Limb (tissue), 2 donors: Measurements from ENCODE around the gene KATNIP.

ENCODE experiments used
- DNase-seq, 2 donors: peaks; one replicate each; pipeline ENCODE4 v3.0.0-alpha.2; 2016; ENCODE audit errors: extremely low spot score in 2 of 2

KATNIP gene

DNA sequence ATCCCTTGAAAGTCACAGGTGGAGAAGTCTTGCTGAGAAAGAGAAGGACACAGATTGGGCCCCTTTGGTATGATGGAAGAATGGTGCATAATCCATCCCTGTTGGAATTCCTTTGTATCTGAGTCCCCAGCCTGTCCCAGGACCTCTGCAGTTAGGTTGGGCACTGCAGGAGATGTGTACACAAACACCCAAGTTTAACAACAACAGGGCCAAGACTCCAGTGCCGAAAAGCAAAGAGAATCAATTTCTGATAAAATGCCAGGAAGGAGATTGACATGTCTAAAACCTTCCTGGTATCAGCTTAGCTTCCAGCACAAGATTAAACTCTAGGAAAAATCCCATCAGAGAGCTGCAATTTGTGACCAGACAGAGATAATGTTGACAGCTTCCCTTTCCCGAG, 32.9 kb downstream of the KATNIP start:
- DNase-seq: no peak

DNA sequence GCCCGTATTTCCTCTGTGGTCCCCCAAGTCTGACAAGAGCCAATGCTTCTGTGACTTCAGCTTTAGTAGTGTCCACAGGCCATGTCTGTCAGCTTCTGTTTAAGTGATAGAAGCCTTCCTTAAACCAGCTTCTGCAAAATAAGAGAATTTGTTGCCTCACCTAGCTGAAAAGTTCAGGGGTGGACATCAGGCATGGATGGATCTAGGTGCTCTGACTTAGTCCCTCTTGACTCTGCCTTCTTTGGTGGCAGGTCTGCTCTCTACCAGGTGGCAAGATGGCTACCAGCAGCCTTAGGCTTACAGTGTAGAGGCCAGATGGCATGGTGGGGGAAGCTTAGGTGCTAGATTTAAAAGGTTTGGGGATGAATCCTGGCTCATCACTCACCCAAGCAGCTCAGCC, 33.7 kb downstream of the KATNIP start:
- DNase-seq: no peak

DNA sequence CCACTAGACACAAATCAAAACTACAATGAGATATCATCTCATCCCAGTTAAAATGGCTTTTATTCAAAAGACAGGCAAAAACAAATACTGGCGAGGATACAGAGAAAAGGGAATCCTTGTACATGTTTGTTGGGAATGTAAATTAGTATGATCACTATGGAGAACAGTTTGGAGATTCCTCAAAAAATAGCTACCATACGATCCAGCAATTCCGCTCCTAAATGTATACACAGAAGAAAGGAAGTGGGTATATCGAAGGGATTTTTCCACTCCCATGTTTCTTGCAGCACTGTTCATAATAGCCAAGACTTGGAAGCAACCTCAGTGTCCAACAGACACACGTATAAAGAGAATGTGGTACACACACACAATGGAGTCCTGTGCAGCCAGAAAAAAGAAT, 35.3 kb downstream of the KATNIP start:
- no peak for DNase-seq

DNA sequence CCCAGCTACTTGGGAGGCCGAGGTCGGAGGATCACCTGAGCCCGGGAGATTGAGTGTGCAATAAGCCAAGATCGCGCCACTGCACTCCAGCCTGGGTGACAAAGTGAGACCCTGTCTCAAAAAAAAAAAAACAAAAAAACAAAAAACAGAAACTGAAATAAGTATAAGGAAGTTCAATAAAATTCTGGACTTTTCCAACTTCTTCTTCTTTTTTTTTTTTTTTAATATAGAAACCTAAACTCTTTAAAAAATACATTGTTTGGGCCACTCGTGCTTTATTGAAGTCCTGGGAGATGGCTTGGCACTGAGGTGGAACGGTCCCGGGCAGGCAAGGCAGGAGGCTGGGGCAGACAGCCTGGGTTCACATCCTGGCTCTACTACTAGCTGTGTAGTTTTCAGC, 36.8 kb downstream of the KATNIP start:
- DNase-seq: no peak

DNA sequence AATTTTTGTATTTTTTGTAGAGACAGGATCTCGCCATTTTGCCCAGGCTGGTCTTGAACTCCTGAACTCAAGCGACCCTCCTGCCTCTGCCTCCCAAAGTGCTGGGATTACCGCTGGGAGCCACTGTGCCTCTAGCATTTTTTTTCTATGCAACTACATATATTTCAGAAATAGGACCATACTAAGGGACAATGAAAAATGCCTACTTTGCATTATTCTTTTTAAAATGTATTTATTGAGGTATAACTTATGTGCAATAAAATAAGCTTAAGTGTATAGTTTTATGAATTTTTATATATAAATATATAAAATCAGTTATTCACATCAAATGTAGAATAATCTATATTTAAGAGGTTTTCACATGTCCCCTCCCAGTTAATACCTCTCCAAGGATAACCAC, 38.1 kb downstream of the KATNIP start:
- no peak for DNase-seq

DNA sequence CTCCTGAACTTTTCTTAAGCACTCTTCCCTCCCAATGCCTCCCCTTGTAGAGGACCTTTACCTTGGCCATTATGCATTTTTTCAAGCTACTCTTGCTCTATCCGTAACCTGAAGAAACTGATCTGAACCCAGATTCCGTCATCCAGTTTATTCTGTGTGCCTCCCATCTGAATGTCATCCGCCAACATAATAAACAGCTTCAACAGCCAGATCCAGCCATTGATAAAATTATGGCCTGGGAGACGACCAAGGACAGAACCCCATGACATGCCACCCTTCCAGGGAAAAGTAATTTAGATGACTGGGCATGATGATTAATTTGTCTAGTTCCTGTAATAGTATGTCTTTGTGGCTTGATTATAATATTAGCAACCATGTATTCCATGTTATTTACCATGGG, 41.9 kb downstream of the KATNIP start:
- no peak for DNase-seq

DNA sequence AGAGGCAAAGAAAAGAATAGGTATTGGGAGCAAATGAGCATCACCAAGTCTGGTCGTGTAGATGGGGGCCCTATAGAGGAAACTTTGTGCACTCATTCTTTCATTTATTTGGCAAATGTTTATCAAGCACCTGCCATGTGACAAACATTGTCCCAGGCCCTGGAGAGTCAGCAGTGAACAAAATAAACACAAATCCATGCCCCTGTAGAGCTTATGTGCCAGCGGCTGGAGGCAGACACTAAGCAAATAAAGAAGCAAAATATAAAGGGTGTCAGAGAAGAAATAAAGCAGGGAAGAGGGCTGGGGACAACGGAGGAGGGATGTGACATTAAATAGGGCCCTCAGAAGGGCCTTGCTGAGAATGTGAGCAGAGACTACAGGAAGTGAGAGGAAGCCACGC, 45.5 kb downstream of the KATNIP start:
- no peak for DNase-seq

DNA sequence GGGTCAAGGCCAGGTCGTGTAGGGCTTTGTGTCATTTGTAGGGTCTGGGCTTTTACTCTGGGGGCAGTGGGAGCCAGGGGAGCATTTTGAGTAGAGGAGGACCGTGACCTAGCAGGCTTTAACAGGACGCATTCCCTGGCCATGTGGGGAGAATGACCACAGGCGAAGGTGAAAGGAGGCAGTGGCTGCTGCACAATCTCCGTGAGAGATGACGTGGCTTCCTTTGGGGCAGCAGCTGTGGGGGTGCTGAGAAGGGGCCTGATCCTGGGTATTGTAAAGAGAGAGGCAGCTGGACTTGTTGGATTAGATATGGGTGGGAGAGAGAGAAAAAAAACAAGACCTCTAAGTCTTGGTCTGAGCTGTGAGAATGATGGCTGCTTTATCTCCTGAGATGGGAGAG, 46.0 kb downstream of the KATNIP start:
- no peak for DNase-seq

DNA sequence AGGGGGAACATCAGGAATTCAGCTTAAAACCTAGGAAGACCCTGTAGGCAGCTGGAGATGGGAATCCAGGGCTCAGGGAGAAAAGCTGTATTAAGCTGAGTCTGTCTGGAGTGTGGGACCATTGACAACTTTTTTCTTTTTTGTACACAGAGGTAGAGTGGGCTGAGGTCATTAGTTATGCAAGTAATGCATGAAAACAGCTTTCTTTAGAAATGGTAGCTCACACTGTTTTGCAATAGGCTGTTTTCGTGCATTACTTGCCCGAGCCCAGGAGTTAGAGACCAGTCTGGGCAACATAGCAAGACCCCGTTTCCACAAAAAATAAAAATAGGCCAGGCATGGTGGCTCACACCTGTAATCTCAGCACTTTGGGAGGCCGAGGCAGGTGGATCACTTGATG, 46.5 kb downstream of the KATNIP start:
- DNase-seq: no peak

DNA sequence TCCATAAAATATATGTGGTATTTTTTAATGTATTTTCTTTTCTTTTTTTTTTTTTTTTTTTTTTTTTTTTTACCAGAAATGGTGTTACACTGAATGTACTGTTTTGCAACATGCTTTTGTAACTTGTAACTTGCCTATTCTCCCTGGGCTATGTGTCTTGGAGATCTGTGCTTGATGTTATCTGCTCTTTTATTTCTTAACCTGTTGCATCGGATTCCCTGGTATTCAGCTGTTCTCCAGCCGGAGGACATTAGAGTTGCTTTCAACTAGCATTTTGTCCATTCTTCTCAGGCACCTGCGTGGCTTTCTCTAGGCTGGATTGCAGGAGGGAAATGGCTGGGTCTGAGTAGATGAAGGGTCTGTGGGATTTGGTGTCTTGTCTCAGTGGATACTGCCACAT, 47.4 kb downstream of the KATNIP start:
- DNase-seq: no peak

DNA sequence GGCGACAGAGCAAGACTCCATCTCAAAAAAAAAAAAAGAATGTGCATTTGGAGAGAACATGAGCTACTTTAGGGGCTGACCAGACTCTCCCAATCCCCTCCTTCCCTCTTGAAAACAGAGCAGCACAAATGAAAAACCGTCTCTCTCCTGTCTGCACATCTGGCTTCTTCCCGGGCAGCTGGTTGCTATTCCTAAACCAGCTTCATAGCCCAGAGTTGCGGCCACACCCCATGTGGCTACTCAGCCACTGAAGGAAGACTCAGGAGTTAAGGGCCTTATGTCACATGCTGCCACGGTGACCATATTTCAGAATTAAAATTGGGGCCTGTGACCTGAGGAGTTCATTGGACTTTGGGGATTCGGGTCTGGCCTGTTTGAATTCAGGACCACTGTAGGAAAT, 48.3 kb downstream of the KATNIP start:
- no peak for DNase-seq

DNA sequence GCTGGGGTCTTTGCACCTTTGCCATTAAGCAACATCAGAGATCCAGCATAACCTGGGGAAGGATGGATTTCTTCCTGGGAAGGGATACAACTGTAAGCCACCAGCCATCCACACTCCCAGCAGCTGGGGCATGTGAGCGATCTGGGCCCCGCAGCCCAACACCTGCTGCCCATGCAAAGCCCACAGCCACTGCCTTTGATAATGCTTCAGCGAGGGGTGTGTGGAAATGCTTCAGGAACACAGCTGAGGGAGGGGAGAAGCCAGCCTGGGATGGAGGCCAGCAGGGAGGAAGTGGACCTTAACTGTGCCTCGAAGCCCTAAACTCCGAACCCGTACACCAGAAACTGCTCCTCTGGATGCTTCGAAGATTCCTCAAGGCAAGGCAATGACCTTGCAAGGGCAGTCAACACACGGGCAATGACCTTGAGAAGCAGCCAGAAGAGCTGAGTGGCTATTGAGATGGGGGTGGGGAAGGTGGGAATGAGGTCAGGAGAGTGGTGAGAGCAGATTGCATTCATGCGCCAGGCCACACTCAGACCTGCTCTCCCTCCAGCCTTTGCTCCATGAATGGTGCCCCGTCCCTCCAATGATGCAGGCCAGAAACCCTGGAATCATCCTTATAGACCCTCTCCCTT, 49.1 kb downstream of the KATNIP start:
- DNase-seq: peak; percentile 24 to 39

DNA sequence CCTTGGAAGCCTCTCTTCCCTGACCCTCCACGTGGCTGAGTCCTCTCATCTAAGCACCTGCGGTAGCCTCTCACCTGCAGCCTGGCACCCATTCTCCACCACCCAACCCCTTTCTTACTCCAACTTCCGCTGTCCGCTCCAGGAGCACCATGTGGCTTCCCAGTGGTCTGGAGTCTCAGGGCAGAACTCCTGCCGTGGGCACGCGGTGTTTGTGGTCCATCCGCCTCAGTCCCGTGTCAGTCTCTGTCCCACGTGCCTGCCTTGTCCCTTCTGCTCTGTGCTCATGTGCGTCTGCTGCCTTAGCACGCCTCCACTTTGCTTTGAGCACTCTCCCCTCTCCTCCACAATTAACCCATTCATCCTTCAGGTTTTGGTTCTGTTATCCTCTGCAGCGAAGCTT, 49.7 kb downstream of the KATNIP start:
- no peak for DNase-seq
